NOMO-1 treated with dmso at 0.1 percent for 144 hours (cell line): ENCODE measurements around the gene VPS33A.

Experiments used
- DNase-seq: peaks from one replicate; lab custom pipeline; 2025; ENCODE audit not compliant: unreplicated experiment; lab: John Stamatoyannopoulos, UW

VPS33A gene

DNA sequence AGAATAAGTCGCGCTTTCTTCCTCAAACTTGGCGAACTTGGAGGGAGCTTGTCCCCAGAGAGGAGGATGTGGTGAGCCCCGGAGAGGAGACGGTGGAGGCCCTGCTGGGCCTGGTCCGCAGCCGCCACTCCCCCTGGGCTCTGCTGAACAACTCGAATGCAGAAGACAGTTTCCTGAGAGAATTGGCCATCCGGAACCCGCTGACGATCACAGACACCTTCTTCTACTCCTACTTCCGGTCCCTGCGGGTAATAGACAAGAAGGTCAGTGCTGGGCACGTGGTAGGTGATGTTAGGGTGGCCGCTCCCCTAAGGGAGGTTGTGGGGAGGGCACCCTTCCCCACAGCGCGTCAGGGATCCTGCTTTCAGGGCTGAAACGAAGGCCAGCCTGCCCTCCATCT is 81.8 kb downstream of the VPS33A start:
- DNase-seq, result no peak

GRCh38 chr12:122183588-122183940 is 82.7 kb downstream of the VPS33A start:
- DNase-seq, result no peak

DNA sequence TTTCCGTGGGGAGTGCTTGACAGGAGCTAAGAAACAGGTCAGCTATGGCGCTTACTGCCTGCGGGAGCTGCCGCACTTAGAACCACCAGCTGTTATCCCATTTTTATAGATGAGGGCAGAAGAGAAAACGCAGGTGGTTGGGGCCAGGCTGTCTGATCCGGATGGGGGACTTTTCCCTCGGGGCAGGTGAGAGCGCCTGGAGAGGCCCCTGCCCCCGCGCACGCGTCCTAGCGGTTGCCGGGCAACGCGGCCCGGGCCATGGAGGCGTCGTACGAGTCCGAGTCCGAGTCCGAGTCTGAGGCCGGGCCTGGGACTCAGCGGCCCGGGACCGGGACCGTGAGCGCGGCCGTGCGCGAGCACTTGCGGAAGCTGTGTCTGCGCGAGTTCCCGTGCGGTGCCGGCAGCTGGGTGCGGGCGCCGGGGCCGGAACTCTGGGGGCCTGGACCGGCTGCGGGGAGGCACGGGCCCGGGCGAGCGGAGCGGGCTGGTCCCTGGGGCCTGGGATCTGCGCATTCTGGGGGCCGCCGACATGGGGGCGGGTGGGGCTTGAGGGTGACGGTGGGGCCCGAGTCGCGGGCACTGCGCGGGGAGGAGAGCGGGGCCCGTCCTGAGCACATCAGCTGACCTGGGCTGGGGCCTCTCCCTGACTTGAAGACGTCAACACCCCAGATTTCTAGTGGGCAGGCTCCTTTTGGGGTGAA is 83.3 kb downstream of the VPS33A start, which contains the start of gene LRRC43:
Gene LRRC43, plus strand, starts transcription at position 237 of the 701 bp plus-strand sequence. Its CDS starts 22 bp downstream, at position 259.
- no peak for DNase-seq
